Jurkat, Clone E6-1 (cell line): ENCODE results near the gene GGN.
"Not testable (repeated sequence)": the region's sequence is repeated elsewhere in the genome, so short reads cannot be mapped to it uniquely, and the experiment has no call there.

Experiments used
- DNase-seq: peaks from one replicate; pipeline ENCODE4 v3.0.0-alpha.2; 2011; ENCODE audit warnings: low read depth, low spot score
- H3K4me3 ChIP-seq: 2 replicates; pipeline ENCODE4 v1.5.1; 2011; ENCODE audit warnings: mild to moderate bottlenecking, low read length, control low read depth, moderate library complexity

The GGN gene

GRCh38 chr19:38413416-38413815 lies 25.6 kb upstream of the GGN start:
- H3K4me3 ChIP-seq = no peak overlapping the region
- DNase-seq = no peak

GRCh38 chr19:38412961-38413360 lies 25.1 kb upstream of the GGN start:
- H3K4me3 ChIP-seq = no peak overlapping the region
- no peak for DNase-seq

GRCh38 chr19:38412491-38412890 lies 24.7 kb upstream of the GGN start:
- DNase-seq = no peak
- no peak overlapping the region for H3K4me3 ChIP-seq

- not testable (repeated sequence) for H3K4me3 ChIP-seq, DNase-seq
Measured at GRCh38 chr19:38411898-38412297, 24.1 kb upstream of the GGN start.

GRCh38 chr19:38411041-38411712 lies 23.3 kb upstream of the GGN start:
- no peak for DNase-seq
- H3K4me3 ChIP-seq = no peak overlapping the region

- not testable (repeated sequence) for DNase-seq, H3K4me3 ChIP-seq
Measured at GRCh38 chr19:38410407-38410806, 22.6 kb upstream of the GGN start.

- no peak for DNase-seq
- no peak overlapping the region for H3K4me3 ChIP-seq
Measured at GRCh38 chr19:38409631-38410133, 21.8 kb upstream of the GGN start.

GRCh38 chr19:38405276-38405675 lies 17.4 kb upstream of the GGN start:
- no peak for DNase-seq
- H3K4me3 ChIP-seq = no peak overlapping the region

GRCh38 chr19:38404858-38405257 lies 17.0 kb upstream of the GGN start:
- no peak for DNase-seq

GRCh38 chr19:38402967-38403674 lies 15.3 kb upstream of the GGN start, which contains the start of gene FAM98C:
Gene FAM98C, plus strand, starts transcription at chr19:38403093. Its CDS starts 61 bp downstream, at chr19:38403154.
- DNase-seq = peak; percentile 94

More at GRCh38 chr19:38404858-38405257, 17.0 kb upstream of the GGN start:
- H3K4me3 ChIP-seq = no peak overlapping the region

GRCh38 chr19:38402623-38402966 lies 14.8 kb upstream of the GGN start:
- peak overlapping the region; percentile 54 for H3K4me3 ChIP-seq
- DNase-seq = no peak

More at GRCh38 chr19:38402967-38403674, 15.3 kb upstream of the GGN start, which contains the start of gene FAM98C:
- peak within 1 kb of the TSS; percentile 70 for H3K4me3 ChIP-seq

- no peak for DNase-seq
- no peak overlapping the region for H3K4me3 ChIP-seq
Measured at GRCh38 chr19:38401148-38401547, 13.3 kb upstream of the GGN start.

- no peak for DNase-seq
- H3K4me3 ChIP-seq = no peak overlapping the region
Measured at GRCh38 chr19:38400361-38400760, 12.5 kb upstream of the GGN start.

- no peak overlapping the region for H3K4me3 ChIP-seq
- DNase-seq = no peak
Measured at GRCh38 chr19:38399537-38399936, 11.7 kb upstream of the GGN start.

- H3K4me3 ChIP-seq = no peak overlapping the region
- no peak for DNase-seq
Measured at GRCh38 chr19:38399081-38399480, 11.2 kb upstream of the GGN start.

GRCh38 chr19:38395381-38396114 lies 7.7 kb upstream of the GGN start:
- H3K4me3 ChIP-seq = peak overlapping the region; percentile 39
- DNase-seq = no peak

GRCh38 chr19:38394488-38394887 lies 6.7 kb upstream of the GGN start:
- H3K4me3 ChIP-seq = no peak overlapping the region
- no peak for DNase-seq

GRCh38 chr19:38392707-38393308 lies 5.0 kb upstream of the GGN start:
- no peak for DNase-seq

GRCh38 chr19:38391911-38392464 lies 4.2 kb upstream of the GGN start:
- no peak for DNase-seq
- no peak overlapping the region for H3K4me3 ChIP-seq

More at GRCh38 chr19:38392707-38393308, 5.0 kb upstream of the GGN start:
- H3K4me3 ChIP-seq = no peak overlapping the region
